Parathyroid adenoma (tissue), 2 donors: ENCODE results near the gene TTLL7.

ENCODE experiments used
- H2AFZ ChIP-seq: fragments of 300-600 bp; sonication (generic); one replicate; pipeline ENCODE4 v1.7.0; 2017; ENCODE audit warnings: antibody characterized with exemption, mild to moderate bottlenecking
- H3K27ac ChIP-seq: fragments of 300-600 bp; sonication (generic); one replicate; pipeline ENCODE4 v1.7.0; 2017
- H3K27me3 ChIP-seq: fragments of 300-600 bp; sonication (generic); one replicate; pipeline ENCODE4 v1.7.0; 2017; ENCODE audit warnings: low read length; ENCODE audit not compliant: control insufficient read depth, insufficient read depth
- H3K36me3 ChIP-seq: fragments of 300-600 bp; sonication (generic); one replicate; pipeline ENCODE4 v1.7.0; 2017; ENCODE audit warnings: low read length; ENCODE audit not compliant: control insufficient read depth, insufficient read depth
- H3K4me1 ChIP-seq: fragments of 300-600 bp; sonication (generic); one replicate; pipeline ENCODE4 v1.7.0; 2017; ENCODE audit warnings: control low read depth
- H3K4me2 ChIP-seq: fragments of 300-600 bp; sonication (generic); one replicate; pipeline ENCODE4 v1.7.0; 2017; ENCODE audit warnings: low read length
- H3K4me3 ChIP-seq: fragments of 300-600 bp; sonication (generic); one replicate; pipeline ENCODE4 v1.7.0; 2017; ENCODE audit warnings: low read depth, low read length
- H3K79me2 ChIP-seq: fragments of 300-600 bp; sonication (generic); one replicate; pipeline ENCODE4 v1.7.0; 2017; ENCODE audit warnings: control low read depth
- H3K9ac ChIP-seq: fragments of 300-600 bp; sonication (generic); one replicate; pipeline ENCODE4 v1.7.0; 2017; ENCODE audit warnings: mild to moderate bottlenecking
- H3K9me3 ChIP-seq: fragments of 300-600 bp; sonication (generic); one replicate; pipeline ENCODE4 v1.7.0; 2017; ENCODE audit warnings: low read length; ENCODE audit not compliant: control insufficient read depth
- CTCF ChIP-seq: fragments of 300-600 bp; sonication (generic); IDR thresholded peaks from one replicate; pipeline ENCODE4 v1.7.0; 2017; ENCODE audit warnings: antibody characterized with exemption, mild to moderate bottlenecking
- donor health status: primary hyperparathyroidism.

The TTLL7 gene

GRCh38 chr1:83923553-83923952 is 75.4 kb downstream of the TTLL7 start:
- no peak overlapping the region for H3K4me2 ChIP-seq
- no peaks in the 10 kb centered on the region for H3K79me2 ChIP-seq
- no peak overlapping the region for H2AFZ ChIP-seq
- no peaks in the 10 kb centered on the region for H3K27me3 ChIP-seq
- no peaks in the 10 kb centered on the region for H3K36me3 ChIP-seq
- H3K4me1 ChIP-seq: no peaks in the 10 kb centered on the region
- no peak overlapping the region for H3K4me3 ChIP-seq
- H3K9ac ChIP-seq: no peak overlapping the region
- no peak overlapping the region for H3K27ac ChIP-seq
- no peaks in the 10 kb centered on the region for H3K9me3 ChIP-seq
- TF ChIP-seq CTCF: no peak

GRCh38 chr1:83922431-83922830 is 76.5 kb downstream of the TTLL7 start:
- H3K27me3 ChIP-seq: no peaks in the 10 kb centered on the region
- no peak overlapping the region for H3K27ac ChIP-seq
- no peak overlapping the region for H2AFZ ChIP-seq

GRCh38 chr1:83920320-83920719 is 78.6 kb downstream of the TTLL7 start:
- Histone ChIP-seq H3K9ac (no peak overlapping the region), H3K4me1 (no peaks in the 10 kb centered on the region), H3K27ac (no peak overlapping the region), H3K4me3 (no peak overlapping the region), H3K9me3 (no peaks in the 10 kb centered on the region), H3K36me3 (no peaks in the 10 kb centered on the region), H2AFZ (no peak overlapping the region), H3K79me2 (no peaks in the 10 kb centered on the region), H3K27me3 (no peaks in the 10 kb centered on the region), H3K4me2 (no peak overlapping the region)
- no peak for TF ChIP-seq CTCF

More at GRCh38 chr1:83922431-83922830, 76.5 kb downstream of the TTLL7 start:
- Histone ChIP-seq H3K4me1 (no peaks in the 10 kb centered on the region), H3K9me3 (no peaks in the 10 kb centered on the region), H3K4me2 (no peak overlapping the region), H3K4me3 (no peak overlapping the region), H3K9ac (no peak overlapping the region), H3K36me3 (no peaks in the 10 kb centered on the region), H3K79me2 (no peaks in the 10 kb centered on the region)
- no peak for TF ChIP-seq CTCF

GRCh38 chr1:83919872-83920271 is 79.1 kb downstream of the TTLL7 start:
- no peak for TF ChIP-seq CTCF
- Histone ChIP-seq H3K4me2 (no peak overlapping the region), H3K27ac (no peak overlapping the region), H3K4me1 (no peaks in the 10 kb centered on the region), H3K27me3 (no peaks in the 10 kb centered on the region), H2AFZ (no peak overlapping the region), H3K9ac (no peak overlapping the region), H3K9me3 (no peaks in the 10 kb centered on the region), H3K4me3 (no peak overlapping the region), H3K36me3 (no peaks in the 10 kb centered on the region), H3K79me2 (no peaks in the 10 kb centered on the region)

- Histone ChIP-seq H2AFZ (no peak overlapping the region), H3K27ac (no peak overlapping the region), H3K36me3 (no peaks in the 10 kb centered on the region)
Measured at GRCh38 chr1:83918688-83919285, 80.1 kb downstream of the TTLL7 start.

More at GRCh38 chr1:83918688-83919285, 80.1 kb downstream of the TTLL7 start:
- Histone ChIP-seq H3K4me3 (no peak overlapping the region), H3K4me1 (no peaks in the 10 kb centered on the region), H3K27me3 (no peaks in the 10 kb centered on the region), H3K9ac (no peak overlapping the region), H3K4me2 (no peak overlapping the region), H3K79me2 (no peaks in the 10 kb centered on the region), H3K9me3 (no peaks in the 10 kb centered on the region)
- no peak for TF ChIP-seq CTCF
